Fibroblast of skin of right quadriceps (primary cell): ENCODE measurements around the gene DCHS1.

Source experiments
- DNase-seq: peaks from one replicate; pipeline ENCODE4 v3.0.0-alpha.2; 2013

DCHS1 gene

DNA sequence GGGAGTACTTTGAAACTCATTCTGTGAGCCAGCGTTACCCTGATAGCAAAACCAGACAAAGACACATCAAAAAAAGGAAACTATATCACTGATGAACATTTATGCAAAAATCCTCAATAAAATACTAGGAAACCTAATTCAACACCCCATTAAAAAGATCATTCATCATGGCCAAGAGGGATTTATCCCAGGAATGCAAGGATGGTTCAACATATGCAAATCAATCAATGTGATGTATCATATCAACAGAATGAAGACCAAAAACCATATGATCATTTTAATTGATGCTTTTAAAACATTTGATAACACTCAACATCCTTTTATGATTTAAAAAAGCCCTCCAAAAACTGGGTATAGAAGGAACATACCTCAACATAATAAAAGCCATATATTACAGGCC, 72.0 kb downstream of the DCHS1 start:
- no peak for DNase-seq

DNA sequence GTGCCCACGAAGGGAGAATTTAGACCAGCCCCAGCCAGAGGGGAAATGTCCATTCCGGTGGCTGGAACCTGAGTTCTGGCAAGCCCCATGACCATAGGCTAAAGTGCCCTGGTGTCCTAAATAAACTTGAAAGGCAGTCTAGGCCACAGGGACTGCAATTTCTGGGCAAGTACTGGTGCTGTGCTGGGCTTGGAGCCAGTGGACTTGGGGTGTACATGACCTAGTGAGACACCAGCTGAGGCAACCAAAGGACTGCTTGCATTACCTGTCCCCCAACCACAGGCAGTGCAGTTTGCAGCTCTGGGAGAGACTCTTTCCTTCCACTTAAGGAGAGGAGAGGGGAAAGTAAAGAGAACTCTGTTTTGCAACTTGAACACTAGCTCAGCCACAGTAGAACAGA, 75.9 kb downstream of the DCHS1 start:
- no peak for DNase-seq

DNA sequence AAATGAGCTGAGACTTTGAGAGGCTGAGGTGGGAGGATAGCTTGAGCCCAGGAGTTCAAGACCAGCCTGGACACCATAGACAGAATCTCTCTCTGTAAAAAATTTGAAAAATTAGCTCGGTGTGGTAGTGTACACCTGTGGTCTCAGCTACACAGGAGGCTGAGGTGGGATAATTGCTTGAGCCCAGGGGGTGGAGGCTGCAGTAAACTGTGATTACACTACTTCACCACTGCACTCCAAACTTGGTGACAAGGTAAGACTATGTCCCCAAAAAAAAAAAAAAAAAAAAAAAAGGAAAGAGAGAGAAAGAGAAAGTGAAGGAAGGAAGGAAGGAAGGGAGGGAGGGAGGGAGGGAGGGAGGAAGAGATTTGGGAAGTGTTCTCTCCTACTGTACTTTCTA, 77.5 kb downstream of the DCHS1 start:
- DNase-seq = no peak

DNA sequence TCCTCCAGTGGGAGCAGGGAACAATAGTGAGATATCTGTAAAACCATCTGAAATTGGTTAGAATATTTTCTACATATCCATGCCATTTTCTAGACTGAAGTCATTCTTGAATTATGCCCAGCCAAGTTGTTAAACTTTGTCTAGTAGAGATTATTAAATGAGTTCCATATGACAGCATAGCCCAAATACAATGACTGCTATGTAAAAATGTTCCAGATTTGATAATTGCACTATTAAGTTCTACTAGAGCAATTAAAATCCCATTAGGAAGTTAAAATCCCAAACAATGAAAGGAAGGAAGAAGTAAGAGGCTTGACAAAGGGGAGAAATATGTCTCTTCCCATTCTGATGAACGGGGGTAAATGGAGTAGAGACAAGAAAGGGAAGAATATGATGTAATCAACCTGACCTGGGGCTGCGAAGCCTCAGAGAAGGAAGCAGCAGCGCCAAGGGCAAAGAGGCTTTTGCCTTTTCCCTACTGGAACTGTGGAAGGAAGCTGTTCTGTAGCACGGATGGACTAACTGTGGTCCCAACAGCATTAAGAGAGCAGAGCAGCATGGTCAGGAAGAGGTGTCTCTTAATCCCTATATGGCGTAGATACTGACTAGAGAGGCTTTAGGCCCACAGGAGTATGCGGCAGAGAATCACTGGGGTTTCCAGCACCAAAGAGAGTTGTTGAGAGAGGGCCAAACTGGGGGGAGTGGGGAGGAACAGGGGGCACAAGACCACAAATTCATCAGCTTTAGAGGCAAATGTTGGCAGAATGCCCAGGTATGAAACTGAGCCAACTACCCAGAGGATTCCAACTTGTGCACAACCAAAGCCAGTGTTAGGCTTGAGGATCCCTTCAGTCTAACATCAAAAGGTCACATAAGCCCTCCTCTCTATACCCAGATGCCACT, 78.9 kb downstream of the DCHS1 start:
- peak; percentile 81 for DNase-seq

GRCh38 chr11:6574816-6575715, 80.5 kb downstream of the DCHS1 start:
- no peak for DNase-seq

GRCh38 chr11:6572215-6572614, 83.4 kb downstream of the DCHS1 start:
- peak; percentile 81 for DNase-seq

DNA sequence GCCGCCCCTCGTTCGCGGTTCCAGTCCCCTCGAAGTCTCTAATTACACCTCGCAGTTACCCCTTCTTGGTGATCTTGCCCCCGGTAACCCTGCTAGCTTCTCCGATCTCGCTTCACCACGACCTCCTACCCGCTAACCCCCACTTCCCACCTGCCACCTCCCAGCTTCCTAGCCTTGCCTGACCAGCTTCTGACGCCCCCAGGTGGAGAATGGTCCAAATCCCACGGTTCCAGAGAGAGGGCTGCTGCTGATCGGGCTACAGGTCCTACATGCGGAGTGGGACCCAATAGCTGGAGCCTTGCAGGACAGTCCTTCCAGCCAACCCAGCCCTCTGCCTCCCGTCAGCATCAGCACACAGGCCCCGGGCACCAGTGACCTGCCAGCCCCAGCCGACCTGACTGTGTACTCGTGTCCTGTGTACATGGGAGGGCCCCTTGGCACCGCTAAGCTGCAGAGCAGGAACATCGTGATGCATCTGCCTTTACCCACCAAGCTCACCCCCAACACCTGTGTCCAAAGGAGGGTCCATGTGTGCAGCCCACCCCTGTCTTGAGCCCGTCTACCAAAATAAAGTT, 84.1 kb downstream of the DCHS1 start:
- no peak for DNase-seq
